Non-pigmented ciliary epithelial cell (primary cell): ENCODE measurements around the gene MNX1.

Experiments used
- DNase-seq: peaks from one replicate; pipeline ENCODE4 v3.0.0-alpha.2; 2010; ENCODE audit warnings: low read depth

MNX1 gene

GRCh38 chr7:157014635-157015555 lies 4.4 kb upstream of the MNX1 start:
- no peak for DNase-seq

- no peak for DNase-seq
These were observed 3.4 kb upstream of the MNX1 start for GRCh38 chr7:157013602-157014549.

- no peak for DNase-seq
These were observed 2.6 kb upstream of the MNX1 start for GRCh38 chr7:157013101-157013500.

- no peak for DNase-seq
These were observed 1.7 kb upstream of the MNX1 start for GRCh38 chr7:157012113-157012547.

- DNase-seq: no peak
These were observed 1.1 kb upstream of the MNX1 start for GRCh38 chr7:157011333-157012112.

GRCh38 chr7:157009778-157010587 lies 480 bp downstream of the MNX1 start:
- no peak for DNase-seq

GRCh38 chr7:157009170-157009777 lies 1.2 kb downstream of the MNX1 start:
- no peak for DNase-seq

- no peak for DNase-seq
These were observed 2.0 kb downstream of the MNX1 start for GRCh38 chr7:157008206-157009169.

- no peak for DNase-seq
These were observed 2.9 kb downstream of the MNX1 start for GRCh38 chr7:157007470-157008066.

- DNase-seq: no peak
These were observed 3.5 kb downstream of the MNX1 start for GRCh38 chr7:157006829-157007469.

GRCh38 chr7:157006205-157006747 lies 4.2 kb downstream of the MNX1 start:
- no peak for DNase-seq

- DNase-seq: no peak
These were observed 4.8 kb downstream of the MNX1 start for GRCh38 chr7:157005456-157006204.

- DNase-seq: no peak
These were observed 5.7 kb downstream of the MNX1 start for GRCh38 chr7:157004521-157005455.

- DNase-seq: no peak
These were observed 6.5 kb downstream of the MNX1 start for GRCh38 chr7:157003756-157004520.

GRCh38 chr7:157003445-157003755 lies 7.1 kb downstream of the MNX1 start:
- DNase-seq: no peak
